ENCODE data around the gene FOXL2NB. TPM values are rescaled to one million over a fixed set of nuclear protein-coding genes. Genes with fewer than 3 reads are reported as not detected.
A peak's percentile ranks its signal among the peaks of the same experiment; 100 is the strongest.

The FOXL2NB gene
- total RNA-seq, 1 experiment from 2014 or later: 0.35 TPM

GRCh38 chr3:138936741-138937689 is 10.0 kb upstream of the FOXL2NB start:
- no peak for DNase-seq
- no peak for TF ChIP-seq CTCF (IDR thresholded peaks at IDR 0.05; ENCODE audit: unreplicated experiment)
- CTCF ChIA-PET: interaction anchor here (0.5 to 1.7 kb wide), 18 partner anchors 8 to 520 kb away, joined by 3 to 50 read pairs (median 7); partner anchors contain the start of genes CEP70, ESYT3, FOXL2 and FOXL2NB
- Mint-ChIP-seq H3K4me3 (ENCODE audit: low read depth, unreplicated experiment) (peak overlapping the region; percentile 90), H3K27me3 (ENCODE audit: unreplicated experiment) (peaks cover 75% of the 10 kb centered on the region), H3K4me1 (ENCODE audit: low read depth, unreplicated experiment) (peaks cover 47% of the 10 kb centered on the region), H3K27ac (ENCODE audit: unreplicated experiment) (no peak overlapping the region), H3K36me3 (ENCODE audit: insufficient read depth, unreplicated experiment) (peaks cover 18% of the 10 kb centered on the region), H3K9me3 (ENCODE audit: low read depth, unreplicated experiment) (no peaks in the 10 kb centered on the region)
- BruUV-seq (replicated peaks): no TSS peak
- intact Hi-C loops (cut with micrococcal nuclease; ENCODE audit: unreplicated experiment): loop anchor here (1.0 to 5.0 kb wide), 2 partner anchors 265 to 392 kb away; no protein-coding TSS in a partner anchor

GRCh38 chr3:138937690-138938055 is 9.3 kb upstream of the FOXL2NB start:
- CTCF ChIA-PET: interaction anchor here (0.5 to 0.6 kb wide), 2 partner anchors 72 to 490 kb away, joined by 3 to 4 read pairs; no protein-coding TSS in a partner anchor
- BruUV-seq (replicated peaks): no TSS peak
- H3K4me3 Mint-ChIP-seq (ENCODE audit: low read depth, unreplicated experiment): no peak overlapping the region
- no peak for TF ChIP-seq CTCF (IDR thresholded peaks at IDR 0.05; ENCODE audit: unreplicated experiment)
- DNase-seq: no peak
- H3K36me3 Mint-ChIP-seq (ENCODE audit: insufficient read depth, unreplicated experiment): peaks cover 20% of the 10 kb centered on the region
- peaks cover 45% of the 10 kb centered on the region for H3K4me1 Mint-ChIP-seq (ENCODE audit: low read depth, unreplicated experiment)
- H3K9me3 Mint-ChIP-seq (ENCODE audit: low read depth, unreplicated experiment): no peaks in the 10 kb centered on the region
- no peak overlapping the region for H3K27ac Mint-ChIP-seq (ENCODE audit: unreplicated experiment)
- H3K27me3 Mint-ChIP-seq (ENCODE audit: unreplicated experiment): peaks cover 82% of the 10 kb centered on the region
- intact Hi-C loops (cut with micrococcal nuclease; ENCODE audit: unreplicated experiment): loop anchor here (5.0 kb wide), 1 partner anchor 265 kb away; no protein-coding TSS in a partner anchor

GRCh38 chr3:138938056-138938876 is 8.8 kb upstream of the FOXL2NB start:
- BruUV-seq (replicated peaks): no TSS peak
- DNase-seq: no peak
- no peak for TF ChIP-seq CTCF (IDR thresholded peaks at IDR 0.05; ENCODE audit: unreplicated experiment)
- CTCF ChIA-PET: interaction anchor here (0.6 to 0.7 kb wide), 2 partner anchors 72 to 343 kb away, joined by 3 to 4 read pairs; no protein-coding TSS in a partner anchor
- Mint-ChIP-seq H3K4me3 (ENCODE audit: low read depth, unreplicated experiment) (peak overlapping the region; percentile 5), H3K36me3 (ENCODE audit: insufficient read depth, unreplicated experiment) (peaks cover 23% of the 10 kb centered on the region), H3K4me1 (ENCODE audit: low read depth, unreplicated experiment) (peaks cover 39% of the 10 kb centered on the region), H3K27me3 (ENCODE audit: unreplicated experiment) (peaks cover 88% of the 10 kb centered on the region), H3K27ac (ENCODE audit: unreplicated experiment) (no peak overlapping the region), H3K9me3 (ENCODE audit: low read depth, unreplicated experiment) (no peaks in the 10 kb centered on the region)
- intact Hi-C loops (cut with micrococcal nuclease; ENCODE audit: unreplicated experiment): loop anchor here (5.0 kb wide), 1 partner anchor 264 kb away; no protein-coding TSS in a partner anchor
